Panc1 (cell line): ENCODE measurements around the gene TRDMT1. TPM values are rescaled to one million over a fixed set of nuclear protein-coding genes. Genes with fewer than 3 reads are reported as not detected.
A peak's percentile ranks its signal among the peaks of the same experiment; 100 is the strongest.

Experiments used
- ATAC-seq: fragments of 200-7000 bp; cut with Tn5 transposase; 2 replicates; pipeline ENCODE4 v1.9.1; 2020; ENCODE audit warnings: mild to moderate bottlenecking, moderate library complexity
- BruUV-seq: library from RNA; stranded (reverse); fragments of 400-500 nt; replicated peaks from 2 replicates; lab custom pipeline; 2021; lab: Mats Ljungman, UMichigan
- CTCF ChIA-PET: fragments of 300-600 bp; sonication (Branson Sonifier 250); formaldehyde crosslinking; loops from one replicate; lab custom pipeline; 2022; ENCODE audit warnings: antibody characterized with exemption; lab: Charles Lee
- POLR2A ChIA-PET: fragments of 300-600 bp; sonication (Branson Sonifier 250); formaldehyde crosslinking; loops from one replicate; lab custom pipeline; 2022; ENCODE audit warnings: antibody characterized with exemption; lab: Charles Lee
- DNase-seq: peaks from one replicate; pipeline ENCODE4 v3.0.0-alpha.2; 2010; ENCODE audit warnings: low read depth, low spot score
- H3K27ac ChIP-seq: 2 replicates; pipeline ENCODE4 v1.5.1; 2011; ENCODE audit warnings: mild to moderate bottlenecking, low read length, inconsistent platforms
- H3K27me3 ChIP-seq: fragments of 200-500 bp; sonication (Bioruptor generic); 2 replicates; pipeline ENCODE4 v1.6.0; 2014; ENCODE audit warnings: low read length, inconsistent platforms; ENCODE audit not compliant: control insufficient read depth, insufficient read depth
- H3K36me3 ChIP-seq: fragments of 200-500 bp; sonication (Bioruptor generic); 2 replicates; pipeline ENCODE4 v1.5.1; 2014; ENCODE audit warnings: inconsistent platforms, mild to moderate bottlenecking, low read length, moderate library complexity; ENCODE audit not compliant: control insufficient read depth, insufficient read depth
- H3K4me1 ChIP-seq: 2 replicates; pipeline ENCODE4 v1.5.1; 2011; ENCODE audit warnings: inconsistent platforms, mild to moderate bottlenecking, low read length, moderate library complexity; ENCODE audit not compliant: control insufficient read depth, insufficient read depth
- H3K4me3 ChIP-seq, 2 experiments: 2 replicates each; pipeline ENCODE4 v1.5.1; 2011 to 2012; ENCODE audit warnings: low read depth in 2 of 2, low read length in 2 of 2, mild to moderate bottlenecking in 2 of 2, inconsistent platforms in 1 of 2, moderate library complexity in 1 of 2
- H3K9me3 ChIP-seq: fragments of 200-500 bp; sonication (Bioruptor generic); 2 replicates; pipeline ENCODE4 v1.5.1; 2014; ENCODE audit warnings: low read depth, mild to moderate bottlenecking, inconsistent platforms, low read length, moderate library complexity; ENCODE audit not compliant: control insufficient read depth, insufficient read depth
- CTCF ChIP-seq: fragments of 450-650 bp; IDR thresholded peaks from 2 replicates; pipeline ENCODE4 v1.5.1; 2017; ENCODE audit warnings: mild to moderate bottlenecking
- POLR2AphosphoS5 ChIP-seq: IDR thresholded peaks from 2 replicates; pipeline ENCODE4 v1.6.1; 2012; ENCODE audit warnings: mild to moderate bottlenecking, low read depth, low read length, moderate library complexity
- REST ChIP-seq, 2 experiments: IDR thresholded peaks; 2 replicates each; pipeline ENCODE4 v1.6.1; 2011 to 2012; ENCODE audit warnings: low read depth in 2 of 2, control low read depth in 1 of 2, low read length in 1 of 2, mild to moderate bottlenecking in 1 of 2, moderate library complexity in 1 of 2; ENCODE audit not compliant: insufficient read depth in 1 of 2
- SIN3A ChIP-seq: IDR thresholded peaks from 2 replicates; pipeline ENCODE4 v1.6.1; 2012; ENCODE audit warnings: low read depth, mild to moderate bottlenecking, low read length, moderate library complexity, borderline replicate concordance; ENCODE audit not compliant: insufficient read depth
- TCF7L2 ChIP-seq: IDR thresholded peaks from 2 replicates; pipeline ENCODE4 v1.6.1; 2011; ENCODE audit warnings: mild to moderate bottlenecking, low read depth, low read length, inconsistent platforms
- in situ Hi-C: cut with HindIII; loops from 2 replicates; pipeline ENCODE4 v1.10.0; 2016; ENCODE audit warnings: low sequenced_read_pairs, low pct_unique_long_range_greater_than_20kb
- intact Hi-C: fragments of 100-400 bp; cut with micrococcal nuclease; formaldehyde crosslinking; loops from one replicate; pipeline ENCODE4 v1.10.0; 2022; ENCODE audit not compliant: unreplicated experiment
- total RNA-seq: library from RNA; stranded (reverse); gene quantifications from one replicate; pipeline ENCODE4 v1.2.1, GENCODE V29; 2021; ENCODE audit not compliant: unreplicated experiment

TRDMT1 gene
- total RNA-seq, 1 experiment from 2014 or later: 7.6 TPM

GRCh38 chr10:17146892-17147291 is 54.6 kb downstream of the TRDMT1 start:
- no peak for TF ChIP-seq CTCF
- no peak for TF ChIP-seq TCF7L2
- TF ChIP-seq POLR2AphosphoS5: no peak
- TF ChIP-seq SIN3A: no peak
- no peak for TF ChIP-seq REST (IDR thresholded peaks at IDR 0.05; ENCODE audit: insufficient read depth in 1 of 2, low read depth in 2 of 2, low read length in 1 of 2)
- ATAC-seq (no peak), DNase-seq (no peak)
- Histone ChIP-seq H3K9me3 (no peaks in the 10 kb centered on the region; the same call in 1 of the 2 replicates), H3K27me3 (no peaks in the 10 kb centered on the region), H3K27ac (no peak overlapping the region), H3K4me3 (no peak overlapping the region), H3K36me3 (no peaks in the 10 kb centered on the region), H3K4me1 (no peaks in the 10 kb centered on the region)
- CTCF ChIA-PET: no interaction called here
- intact Hi-C loops (no loop called here), in situ Hi-C loops (no loop called here)
- no TSS peak for BruUV-seq
- POLR2A ChIA-PET: no interaction called here

GRCh38 chr10:17145239-17145638 is 56.2 kb downstream of the TRDMT1 start:
- Histone ChIP-seq H3K27ac (peak overlapping the region; percentile 4; the same call in 1 of the 2 replicates), H3K4me1 (no peaks in the 10 kb centered on the region), H3K9me3 (no peaks in the 10 kb centered on the region; the same call in 1 of the 2 replicates), H3K36me3 (no peaks in the 10 kb centered on the region), H3K27me3 (no peaks in the 10 kb centered on the region), H3K4me3 (no peak overlapping the region)
- intact Hi-C loops (no loop called here), in situ Hi-C loops (no loop called here)
- ChIA-PET POLR2A (no interaction called here), CTCF (no interaction called here)
- BruUV-seq: no TSS peak
- DNase-seq: no peak
- ATAC-seq: no peak
- TF ChIP-seq REST (IDR thresholded peaks at IDR 0.05; ENCODE audit: insufficient read depth in 1 of 2, low read depth in 2 of 2, low read length in 1 of 2): no peak
- no peak for TF ChIP-seq TCF7L2
- TF ChIP-seq CTCF: no peak
- no peak for TF ChIP-seq SIN3A
- no peak for TF ChIP-seq POLR2AphosphoS5
